ENCODE results near the gene PLAU.
"Not testable (repeated sequence)": the region's sequence is repeated elsewhere in the genome, so short reads cannot be mapped to it uniquely, and the experiment has no call there.

Gene PLAU

DNA sequence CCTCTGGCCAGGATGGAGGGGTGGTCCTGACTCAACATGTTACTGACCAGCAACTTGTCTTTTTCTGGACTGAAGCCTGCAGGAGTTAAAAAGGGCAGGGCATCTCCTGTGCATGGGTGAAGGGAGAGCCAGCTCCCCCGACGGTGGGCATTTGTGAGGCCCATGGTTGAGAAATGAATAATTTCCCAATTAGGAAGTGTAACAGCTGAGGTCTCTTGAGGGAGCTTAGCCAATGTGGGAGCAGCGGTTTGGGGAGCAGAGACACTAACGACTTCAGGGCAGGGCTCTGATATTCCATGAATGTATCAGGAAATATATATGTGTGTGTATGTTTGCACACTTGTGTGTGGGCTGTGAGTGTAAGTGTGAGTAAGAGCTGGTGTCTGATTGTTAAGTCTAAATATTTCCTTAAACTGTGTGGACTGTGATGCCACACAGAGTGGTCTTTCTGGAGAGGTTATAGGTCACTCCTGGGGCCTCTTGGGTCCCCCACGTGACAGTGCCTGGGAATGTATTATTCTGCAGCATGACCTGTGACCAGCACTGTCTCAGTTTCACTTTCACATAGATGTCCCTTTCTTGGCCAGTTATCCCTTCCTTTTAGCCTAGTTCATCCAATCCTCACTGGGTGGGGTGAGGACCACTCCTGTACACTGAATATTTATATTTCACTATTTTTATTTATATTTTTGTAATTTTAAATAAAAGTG, 6.0 kb downstream of the PLAU start:
- Histone ChIP-seq H4K20me1 (no peaks in the 10 kb centered on the region), H3K9me3 (peaks cover 20% of the 10 kb centered on the region), H3K9ac (no peak overlapping the region), H3K36me3 (peaks cover 56% of the 10 kb centered on the region), H3K27ac (peak overlapping the region; percentile 39), H3K4me2 (peak overlapping the region; percentile 61), H3K4me3 (no peak overlapping the region), H3K4me1 (peaks cover 80% of the 10 kb centered on the region), H3K27me3 (no peaks in the 10 kb centered on the region)
- TF ChIP-seq Cebpa-rat (IDR thresholded peaks at IDR 0.05) = no peak

DNA sequence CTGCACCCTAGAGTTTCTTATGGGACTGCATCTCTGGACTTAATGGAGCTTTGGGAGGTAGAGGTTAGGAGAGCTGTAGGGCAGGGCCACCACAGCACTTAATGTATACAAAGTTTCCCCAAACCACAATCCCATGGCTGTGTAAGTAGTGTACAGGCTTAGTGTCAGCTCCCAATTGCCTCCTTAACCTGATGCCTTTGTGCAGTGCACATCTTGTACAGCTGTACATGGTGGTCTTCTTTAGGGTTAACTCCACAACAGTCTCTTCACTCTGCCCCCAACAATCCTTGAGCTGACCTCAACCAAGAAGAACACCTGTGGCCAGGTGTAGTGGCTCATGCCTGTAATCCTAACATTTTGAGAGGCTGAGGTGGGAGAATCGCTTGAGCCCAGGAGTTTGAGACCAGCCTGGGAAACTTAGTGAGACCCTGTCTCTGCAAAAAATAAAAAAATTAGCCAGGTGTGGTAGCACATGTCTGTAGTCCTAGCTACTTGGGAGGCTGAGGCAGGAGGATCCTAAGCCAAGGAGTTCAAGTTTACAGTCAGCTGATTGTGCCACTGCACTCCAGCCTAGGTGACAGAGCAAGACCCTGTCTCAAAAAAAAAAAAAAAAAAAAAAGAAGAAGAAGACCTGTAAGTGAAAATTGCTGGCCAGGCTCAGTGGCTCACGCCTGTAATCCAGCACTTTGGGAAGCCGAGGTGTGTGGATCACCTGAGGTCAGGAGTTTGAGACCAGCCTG, 6.8 kb downstream of the PLAU start:
- Histone ChIP-seq H3K9me3 (peaks cover 20% of the 10 kb centered on the region), H4K20me1 (no peaks in the 10 kb centered on the region), H3K4me2 (peak overlapping the region; percentile 61), H3K4me1 (peaks cover 80% of the 10 kb centered on the region), H3K4me3 (no peak overlapping the region), H3K9ac (no peak overlapping the region), H3K27me3 (no peaks in the 10 kb centered on the region), H3K27ac (peak overlapping the region; percentile 39; the same call in 1 of the 2 replicates), H3K36me3 (peaks cover 54% of the 10 kb centered on the region)
- TF ChIP-seq Cebpa-rat (IDR thresholded peaks at IDR 0.05) = no peak

DNA sequence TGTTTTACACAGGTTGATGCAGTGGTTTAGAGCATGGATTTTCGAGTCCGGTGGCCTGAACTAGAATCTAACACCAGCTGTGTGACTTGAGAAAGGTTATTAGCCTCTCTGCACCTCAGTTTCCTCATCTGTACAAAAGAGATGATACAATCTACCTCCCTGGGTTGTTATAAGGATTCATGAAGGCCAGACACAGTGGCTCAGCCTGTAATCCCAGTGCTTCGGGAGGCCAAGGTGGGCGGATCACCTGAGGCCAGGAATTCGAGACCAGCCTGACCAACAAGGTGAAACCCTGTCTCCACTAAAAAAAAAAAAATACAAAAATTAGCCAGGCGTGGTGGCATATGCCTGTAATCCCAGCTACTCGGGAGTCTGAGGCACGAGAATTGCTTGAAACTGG, 8.5 kb downstream of the PLAU start:
- H3K4me2 ChIP-seq = peak overlapping the region; percentile 63

DNA sequence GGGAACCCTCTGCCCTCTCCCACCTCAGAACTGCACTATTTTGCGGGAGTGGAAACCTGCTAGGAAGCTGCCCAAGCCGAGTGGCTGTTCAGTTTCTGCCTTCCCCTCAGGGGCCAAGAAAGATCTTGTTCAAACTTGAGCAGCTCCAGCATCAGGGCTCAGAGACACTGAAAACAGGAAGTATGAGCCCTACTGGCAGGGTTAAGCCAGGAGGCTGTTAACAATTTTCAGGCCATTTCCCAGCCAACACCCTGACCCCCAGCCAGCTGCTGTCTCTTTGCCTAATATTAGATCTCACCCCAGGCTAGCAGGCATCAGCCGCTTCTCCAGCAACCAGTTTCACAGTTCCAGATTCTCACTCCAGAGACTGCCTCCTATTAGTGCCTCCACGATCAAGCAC, 9.2 kb downstream of the PLAU start:
- H3K4me2 ChIP-seq = peak overlapping the region; percentile 63
- H3K4me1 ChIP-seq = peaks cover 86% of the 10 kb centered on the region
- H3K27me3 ChIP-seq = no peaks in the 10 kb centered on the region
- H4K20me1 ChIP-seq = no peaks in the 10 kb centered on the region
- H3K36me3 ChIP-seq = peaks cover 30% of the 10 kb centered on the region
- TF ChIP-seq Cebpa-rat (IDR thresholded peaks at IDR 0.05) = no peak
- H3K27ac ChIP-seq = peak overlapping the region; percentile 78
- peaks cover 20% of the 10 kb centered on the region for H3K9me3 ChIP-seq
- H3K4me3 ChIP-seq = no peak overlapping the region
- peak overlapping the region; percentile 57 for H3K9ac ChIP-seq

More for the DNA sequence above, 8.5 kb downstream of the PLAU start:
- not testable (repeated sequence) for H3K4me3 ChIP-seq, H4K20me1 ChIP-seq, H3K27me3 ChIP-seq
- Histone ChIP-seq H3K27ac (peak overlapping the region; percentile 78), H3K9me3 (peaks cover 20% of the 10 kb centered on the region), H3K4me1 (peaks cover 83% of the 10 kb centered on the region), H3K36me3 (peaks cover 36% of the 10 kb centered on the region), H3K9ac (peak overlapping the region; percentile 57; the same call in 1 of the 2 replicates)

DNA sequence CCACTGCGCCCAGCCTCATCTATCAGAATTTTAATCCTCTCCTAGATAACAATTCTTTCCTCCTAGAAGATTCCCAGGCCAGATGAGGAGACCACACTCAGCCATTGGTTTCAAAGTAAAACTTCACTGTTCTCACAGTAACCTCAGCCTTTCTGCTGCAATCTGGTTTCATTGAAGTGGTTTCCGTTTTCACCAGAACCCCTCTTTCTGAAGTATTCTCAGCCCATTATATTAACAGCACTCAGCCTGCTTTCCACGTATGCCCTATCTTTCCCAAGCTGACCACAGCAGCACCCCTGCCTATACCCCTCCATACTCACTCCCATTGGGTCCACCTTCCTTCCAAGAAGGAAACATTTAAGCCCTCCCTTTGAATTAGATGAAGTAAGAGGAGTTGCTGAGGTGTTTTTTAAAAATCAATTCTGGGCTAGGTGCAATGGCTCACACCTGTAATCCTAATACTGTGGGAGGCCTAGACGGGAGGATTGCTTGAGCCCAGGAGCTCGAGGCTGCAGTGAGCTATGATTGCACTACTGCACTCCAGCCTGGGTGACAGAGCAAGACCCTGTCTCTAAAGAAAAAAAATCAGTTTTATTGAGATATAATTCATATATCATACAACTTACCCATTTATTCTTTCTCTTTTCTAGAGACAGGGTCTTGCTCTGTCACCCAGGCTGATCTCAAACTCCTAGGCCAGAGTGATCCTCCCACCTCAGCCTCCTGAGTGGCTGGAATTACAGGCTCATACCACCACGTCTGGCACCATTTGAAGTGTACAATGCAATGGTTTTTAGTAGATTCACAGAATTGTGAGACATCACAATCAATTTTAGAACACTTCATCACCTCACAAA, 11.3 kb downstream of the PLAU start:
- peak overlapping the region; percentile 63 for H3K4me2 ChIP-seq
- H3K4me1 ChIP-seq = peaks cover 79% of the 10 kb centered on the region
- no peak overlapping the region for H3K27ac ChIP-seq
- H3K36me3 ChIP-seq = peaks cover 9% of the 10 kb centered on the region
- H3K9ac ChIP-seq = no peak overlapping the region
- peaks cover 20% of the 10 kb centered on the region for H3K9me3 ChIP-seq
- no peaks in the 10 kb centered on the region for H3K27me3 ChIP-seq
- TF ChIP-seq Cebpa-rat (IDR thresholded peaks at IDR 0.05) = no peak; the same call in 1 of the 2 replicates
- H3K4me3 ChIP-seq = no peak overlapping the region
- no peaks in the 10 kb centered on the region for H4K20me1 ChIP-seq

DNA sequence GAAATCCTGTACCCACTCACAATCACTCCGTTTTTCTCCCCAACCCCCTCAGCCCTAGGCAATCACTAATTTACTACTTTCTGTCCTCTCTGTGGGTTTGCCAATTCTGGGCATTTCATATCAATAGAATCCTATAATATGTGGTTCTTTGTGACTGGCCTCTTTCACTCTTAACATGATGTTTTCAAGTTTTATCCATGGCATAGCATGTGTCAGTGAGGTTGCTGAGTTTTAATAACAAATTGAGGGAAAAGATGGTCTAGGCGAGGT, 11.9 kb downstream of the PLAU start:
- Histone ChIP-seq H3K4me2 (peak overlapping the region; percentile 63; the same call in 1 of the 2 replicates), H4K20me1 (no peaks in the 10 kb centered on the region), H3K4me1 (peaks cover 74% of the 10 kb centered on the region), H3K9ac (no peak overlapping the region), H3K27me3 (no peaks in the 10 kb centered on the region), H3K4me3 (no peak overlapping the region), H3K36me3 (peaks cover 3% of the 10 kb centered on the region), H3K27ac (no peak overlapping the region), H3K9me3 (peaks cover 16% of the 10 kb centered on the region)
- TF ChIP-seq Cebpa-rat (IDR thresholded peaks at IDR 0.05) = no peak

DNA sequence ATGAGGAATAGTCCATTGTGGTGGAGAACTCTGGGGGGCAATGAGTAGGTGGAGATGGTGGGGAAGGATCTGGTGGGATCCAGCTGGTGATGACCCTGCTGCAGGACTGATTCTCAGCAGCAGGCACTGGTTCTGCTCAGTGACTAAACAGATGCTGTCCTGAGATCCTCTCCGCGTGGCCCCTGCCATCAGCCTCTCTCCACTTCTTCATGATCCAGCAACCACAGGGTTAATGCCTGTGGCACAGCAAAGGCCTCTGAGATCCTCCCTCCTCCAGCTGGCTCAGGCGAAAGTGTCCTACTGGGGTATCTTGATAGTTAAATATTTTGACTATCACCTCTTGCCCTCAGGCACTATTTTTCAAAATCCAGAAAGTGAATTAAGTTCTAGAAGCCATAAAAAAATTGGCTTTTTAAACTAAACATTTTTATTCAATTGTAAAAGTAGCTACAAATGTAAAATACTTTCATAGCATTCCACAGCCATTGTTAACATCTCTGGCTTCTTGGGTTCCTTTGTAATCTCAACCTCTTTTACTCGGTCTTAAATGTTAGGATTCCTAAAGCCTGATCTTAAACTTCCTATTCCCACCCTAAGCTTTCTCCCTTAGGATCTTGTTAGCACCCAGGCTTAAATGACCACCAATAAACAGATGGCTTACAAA, 13.1 kb downstream of the PLAU start:
- Histone ChIP-seq H3K9ac (no peak overlapping the region), H3K27me3 (no peaks in the 10 kb centered on the region), H3K4me3 (no peak overlapping the region), H3K27ac (no peak overlapping the region), H3K4me1 (peaks cover 74% of the 10 kb centered on the region), H3K9me3 (peaks cover 4% of the 10 kb centered on the region), H4K20me1 (no peaks in the 10 kb centered on the region), H3K4me2 (peak overlapping the region; percentile 43), H3K36me3 (no peaks in the 10 kb centered on the region)
- TF ChIP-seq Cebpa-rat (IDR thresholded peaks at IDR 0.05) = no peak

DNA sequence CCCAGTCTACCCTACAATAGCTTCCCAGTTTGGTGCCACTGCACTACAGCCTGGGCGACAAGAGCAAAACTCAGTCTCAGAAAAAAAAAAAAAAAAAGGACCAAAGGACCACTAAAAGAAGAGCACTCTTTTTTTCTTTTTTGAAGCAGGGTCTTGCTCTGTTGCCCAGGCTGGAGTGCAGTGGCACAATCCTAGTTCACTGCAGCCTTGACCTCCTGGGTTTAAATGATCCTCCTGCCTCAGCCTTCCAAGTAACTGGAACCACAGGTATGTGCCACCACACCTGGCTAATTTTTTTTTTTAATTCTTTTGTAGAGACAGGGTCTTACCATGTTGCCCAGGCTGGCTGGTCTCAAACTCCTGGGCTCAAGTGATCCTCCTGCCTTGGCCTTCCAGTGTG, 14.0 kb downstream of the PLAU start:
- no peak overlapping the region for H3K27ac ChIP-seq
- H3K4me2 ChIP-seq = peak overlapping the region; percentile 51; the same call in 1 of the 2 replicates
- TF ChIP-seq Cebpa-rat (IDR thresholded peaks at IDR 0.05) = no peak

DNA sequence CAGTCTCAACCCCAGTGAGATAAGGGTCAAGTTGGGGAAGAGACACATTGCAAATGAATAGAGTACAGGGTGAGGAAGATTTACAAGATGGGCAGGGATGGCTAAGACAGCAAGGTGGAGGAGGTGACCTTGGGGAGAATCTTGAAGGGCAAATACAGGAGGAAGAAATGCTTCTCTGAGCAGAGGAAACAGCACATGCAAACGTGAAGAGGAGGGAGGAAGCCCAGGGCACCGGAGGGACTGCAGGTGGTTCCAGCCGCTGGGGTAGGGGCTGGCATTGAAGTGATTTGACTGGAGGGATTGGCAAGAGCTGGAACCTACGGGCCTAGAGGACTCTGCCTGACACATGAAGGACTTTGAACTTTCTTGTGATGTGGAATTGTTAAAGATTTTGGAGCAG, 14.6 kb downstream of the PLAU start:
- H4K20me1 ChIP-seq = no peaks in the 10 kb centered on the region
- peak overlapping the region; percentile 51 for H3K4me2 ChIP-seq
- H3K4me3 ChIP-seq = no peak overlapping the region
- peaks cover 60% of the 10 kb centered on the region for H3K4me1 ChIP-seq
- no peak for TF ChIP-seq Cebpa-rat (IDR thresholded peaks at IDR 0.05)
- H3K36me3 ChIP-seq = no peaks in the 10 kb centered on the region
- no peaks in the 10 kb centered on the region for H3K9me3 ChIP-seq
- H3K27me3 ChIP-seq = no peaks in the 10 kb centered on the region
- no peak overlapping the region for H3K27ac ChIP-seq
- no peak overlapping the region for H3K9ac ChIP-seq

More for the DNA sequence above, 14.0 kb downstream of the PLAU start:
- Histone ChIP-seq H3K36me3 (no peaks in the 10 kb centered on the region), H3K4me1 (peaks cover 66% of the 10 kb centered on the region), H3K4me3 (no peak overlapping the region), H4K20me1 (no peaks in the 10 kb centered on the region), H3K9me3 (no peaks in the 10 kb centered on the region), H3K27me3 (no peaks in the 10 kb centered on the region), H3K9ac (no peak overlapping the region)
